ENCODE data around the gene OR13G1.
"Not testable (repeated sequence)": the region's sequence is repeated elsewhere in the genome, so short reads cannot be mapped to it uniquely, and the experiment has no call there.

- not testable (repeated sequence) for TF ChIP-seq CTCF, EP300, POLR2A (IDR thresholded peaks at IDR 0.05)
Observed at GRCh38 chr1:247710681-247711080, 31.1 kb upstream of the OR13G1 start.
